LoVo (cell line): ENCODE results near the gene TRNAU1AP.

ENCODE experiments used
- DNase-seq: peaks from one replicate; pipeline ENCODE4 v3.0.0-alpha.2; 2016; ENCODE audit warnings: low spot score

Gene TRNAU1AP

DNA sequence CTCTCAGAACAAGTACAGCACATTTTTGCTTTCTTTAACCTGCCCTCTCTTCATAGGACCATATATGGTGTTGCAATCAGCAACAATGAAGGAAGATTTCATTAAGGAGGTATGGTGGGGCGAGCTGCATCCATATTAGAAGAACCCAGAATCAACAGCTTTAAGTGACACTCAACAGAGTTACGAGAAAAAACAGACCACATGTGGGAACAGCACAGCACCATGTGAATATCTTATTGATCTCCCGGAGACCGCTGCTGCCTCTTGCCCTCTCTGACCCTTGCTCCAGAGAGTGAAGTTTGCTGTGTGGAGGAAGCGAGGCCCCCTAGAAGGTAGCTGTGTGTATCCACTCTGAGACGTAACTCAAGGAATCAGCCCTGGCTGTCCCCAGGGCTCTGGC is 52.1 kb downstream of the TRNAU1AP start:
- no peak for DNase-seq

DNA sequence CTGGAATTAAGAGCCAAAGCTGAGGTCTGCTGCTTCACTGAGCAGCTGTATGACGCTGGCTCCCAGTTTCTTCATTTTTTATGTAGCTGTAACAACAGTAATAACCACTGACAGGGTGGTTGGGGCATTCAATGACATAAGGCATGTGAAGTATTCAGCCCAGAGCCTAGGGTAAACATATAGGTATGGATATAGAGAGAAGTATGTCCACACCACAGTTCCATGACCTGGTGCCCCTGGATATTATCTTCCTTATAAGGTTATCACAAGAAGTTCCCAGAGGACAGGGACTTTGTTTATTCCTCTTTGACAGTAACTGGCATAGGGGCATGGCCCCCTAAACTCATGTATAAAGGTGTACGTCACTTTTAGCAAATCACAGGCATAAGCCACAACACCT is 53.9 kb downstream of the TRNAU1AP start:
- DNase-seq, result no peak

- no peak for DNase-seq
Observed at GRCh38 chr1:28613175-28613574, 60.3 kb downstream of the TRNAU1AP start.
